GM12801 (cell line): ENCODE results near the gene IFI44.

Source experiments
- CTCF ChIP-seq: IDR thresholded peaks from one replicate; pipeline ENCODE4 v1.5.1; 2011; ENCODE audit warnings: control low read depth; ENCODE audit not compliant: insufficient read length; ENCODE audit errors: extremely low read depth

The IFI44 gene

GRCh38 chr1:78652019-78652560 is 2.5 kb downstream of the IFI44 start:
- TF ChIP-seq CTCF: no peak

- TF ChIP-seq CTCF: no peak
Observed at GRCh38 chr1:78658901-78659300, 9.3 kb downstream of the IFI44 start.

- no peak for TF ChIP-seq CTCF
Observed at GRCh38 chr1:78663923-78664322, 14.3 kb downstream of the IFI44 start.

GRCh38 chr1:78664763-78665162 is 15.1 kb downstream of the IFI44 start:
- no peak for TF ChIP-seq CTCF

GRCh38 chr1:78665809-78666208 is 16.2 kb downstream of the IFI44 start:
- TF ChIP-seq CTCF: no peak

GRCh38 chr1:78667939-78668338 is 18.3 kb downstream of the IFI44 start:
- TF ChIP-seq CTCF: no peak

- TF ChIP-seq CTCF: no peak
Observed at GRCh38 chr1:78668427-78668826, 18.8 kb downstream of the IFI44 start.

GRCh38 chr1:78672428-78672827 is 22.8 kb downstream of the IFI44 start:
- no peak for TF ChIP-seq CTCF
